Trophoblast cell (in vitro differentiated cells and primary cell): ENCODE measurements around the gene CETP.

ENCODE experiments used
- DNase-seq, 2 donors: peaks; one replicate each; pipeline ENCODE4 v3.0.0-alpha.2; 2016
- H2AFZ ChIP-seq: 2 replicates; pipeline ENCODE4 v1.6.1; 2013; ENCODE audit warnings: low read length, moderate library complexity, mild to moderate bottlenecking; ENCODE audit not compliant: insufficient read depth, poor library complexity
- H2AK5ac ChIP-seq: 2 replicates; pipeline ENCODE4 v1.6.1; 2013; ENCODE audit warnings: mild to moderate bottlenecking, low read length
- H2BK120ac ChIP-seq: 2 replicates; pipeline ENCODE4 v1.6.1; 2013; ENCODE audit warnings: low read length, mild to moderate bottlenecking, moderate library complexity; ENCODE audit not compliant: insufficient read depth, poor library complexity
- H2BK12ac ChIP-seq: 2 replicates; pipeline ENCODE4 v1.6.1; 2013; ENCODE audit warnings: mild to moderate bottlenecking, low read length, moderate library complexity
- H2BK5ac ChIP-seq: 2 replicates; pipeline ENCODE4 v1.6.1; 2013; ENCODE audit warnings: low read length, low read depth, moderate library complexity, mild to moderate bottlenecking; ENCODE audit not compliant: poor library complexity
- H3K14ac ChIP-seq: 2 replicates; pipeline ENCODE4 v1.6.1; 2013; ENCODE audit warnings: mild to moderate bottlenecking, low read length
- H3K18ac ChIP-seq: 2 replicates; pipeline ENCODE4 v1.6.1; 2013; ENCODE audit warnings: mild to moderate bottlenecking, low read length
- H3K23ac ChIP-seq: 2 replicates; pipeline ENCODE4 v1.6.1; 2013; ENCODE audit warnings: low read length
- H3K27ac ChIP-seq: 2 replicates; pipeline ENCODE4 v1.5.1; 2013; ENCODE audit warnings: low read depth, mild to moderate bottlenecking, inconsistent platforms, low read length, moderate library complexity
- H3K27me3 ChIP-seq: 2 replicates; pipeline ENCODE4 v1.6.1; 2013; ENCODE audit warnings: inconsistent platforms, mild to moderate bottlenecking, low read length, moderate library complexity; ENCODE audit not compliant: insufficient read depth
- H3K36me3 ChIP-seq, 2 experiments: 1 replicate in 1 of 2; 2 replicates in 1 of 2; pipeline ENCODE4 v1.6.1; 2013; ENCODE audit warnings: low read length in 2 of 2, mild to moderate bottlenecking in 2 of 2, moderate library complexity in 1 of 2; ENCODE audit not compliant: insufficient read depth in 2 of 2, control insufficient read depth in 1 of 2
- H3K4ac ChIP-seq: 2 replicates; pipeline ENCODE4 v1.6.1; 2013; ENCODE audit warnings: low read depth, mild to moderate bottlenecking, low read length, moderate library complexity
- H3K4me1 ChIP-seq, 2 experiments: 1 replicate in 1 of 2; 2 replicates in 1 of 2; pipeline ENCODE4 v1.6.1; 2013; ENCODE audit warnings: low read length in 2 of 2, mild to moderate bottlenecking in 2 of 2, moderate library complexity in 1 of 2; ENCODE audit not compliant: insufficient read depth in 2 of 2, control insufficient read depth in 1 of 2
- H3K4me2 ChIP-seq: 2 replicates; pipeline ENCODE4 v1.6.1; 2013; ENCODE audit warnings: inconsistent platforms, mild to moderate bottlenecking, low read length, moderate library complexity
- H3K4me3 ChIP-seq: 2 replicates; pipeline ENCODE4 v1.5.1; 2013; ENCODE audit warnings: mild to moderate bottlenecking, low read depth, low read length, inconsistent platforms
- H3K79me1 ChIP-seq: one replicate; pipeline ENCODE4 v1.6.1; 2013; ENCODE audit warnings: low read length
- H3K79me2 ChIP-seq: 2 replicates; pipeline ENCODE4 v1.6.1; 2013; ENCODE audit warnings: low read length, mild to moderate bottlenecking; ENCODE audit not compliant: control insufficient read depth, insufficient read depth, poor library complexity
- H3K9ac ChIP-seq: 2 replicates; pipeline ENCODE4 v1.6.1; 2013; ENCODE audit warnings: mild to moderate bottlenecking, low read length
- H3K9me3 ChIP-seq: 2 replicates; pipeline ENCODE4 v1.6.1; 2013; ENCODE audit warnings: low read depth, mild to moderate bottlenecking, control low read depth, inconsistent platforms, low read length; ENCODE audit not compliant: insufficient read depth
- H4K12ac ChIP-seq: 2 replicates; pipeline ENCODE4 v1.6.1; 2013; ENCODE audit warnings: low read depth, mild to moderate bottlenecking, low read length, moderate library complexity
- H4K8ac ChIP-seq: 2 replicates; pipeline ENCODE4 v1.6.1; 2013; ENCODE audit warnings: low read depth, mild to moderate bottlenecking, low read length, moderate library complexity
- H4K91ac ChIP-seq: one replicate; pipeline ENCODE4 v1.6.1; 2013; ENCODE audit warnings: low read depth, mild to moderate bottlenecking, low read length, moderate library complexity
- WGBS: extraction: QIAGEN DNeasy Blood & Tissue Kit; methylation state at CpG from one replicate; pipeline ENCODE4 v1.1.7; 2013; ENCODE audit warnings: missing lambda C conversion rate; ENCODE audit not compliant: insufficient read length, insufficient coverage; ENCODE audit errors: extremely low coverage; 5-methylcytosine and 5-hydroxymethylcytosine counted together

CETP gene

GRCh38 chr16:56987692-56988091 is 25.9 kb downstream of the CETP start:
- Histone ChIP-seq H3K27me3 (peaks cover 32% of the 10 kb centered on the region), H3K14ac (no peak overlapping the region), H3K18ac (no peak overlapping the region), H3K36me3 (no peaks in the 10 kb centered on the region), H4K8ac (no peak overlapping the region), H4K91ac (no peak overlapping the region), H3K4me3 (no peak overlapping the region), H2BK120ac (no peak overlapping the region), H2AK5ac (no peak overlapping the region), H3K4me1 (peaks cover 2 to 6% of the 10 kb centered on the region in 2 experiments), H3K9ac (no peak overlapping the region), H2BK5ac (no peak overlapping the region), H3K27ac (no peak overlapping the region), H3K9me3 (peaks cover 3% of the 10 kb centered on the region), H2AFZ (no peak overlapping the region), H4K12ac (no peak overlapping the region), H3K4me2 (no peak overlapping the region), H3K79me2 (no peaks in the 10 kb centered on the region), H3K79me1 (no peaks in the 10 kb centered on the region), H3K23ac (no peak overlapping the region), H3K4ac (no peak overlapping the region), H2BK12ac (no peak overlapping the region)
- DNase-seq, result no peak
- WGBS, result no CpG with 5 or more reads among the region's 2 CpGs

GRCh38 chr16:56988161-56988947 is 26.6 kb downstream of the CETP start:
- no peak overlapping the region for H3K4me2 ChIP-seq
- no peak overlapping the region for H3K27ac ChIP-seq
- no peak overlapping the region for H3K4me3 ChIP-seq
- H2BK120ac ChIP-seq, result no peak overlapping the region
- no peak overlapping the region for H4K91ac ChIP-seq
- peaks cover 32% of the 10 kb centered on the region for H3K27me3 ChIP-seq
- H3K9me3 ChIP-seq, result peaks cover 3% of the 10 kb centered on the region
- H3K36me3 ChIP-seq, result no peaks in the 10 kb centered on the region
- DNase-seq, result no peak
- no peak overlapping the region for H4K12ac ChIP-seq
- no peak overlapping the region for H2BK5ac ChIP-seq
- no CpG with 5 or more reads among the region's 6 CpGs for WGBS
- H4K8ac ChIP-seq, result no peak overlapping the region
- no peak overlapping the region for H2BK12ac ChIP-seq
- no peak overlapping the region for H2AFZ ChIP-seq
- H2AK5ac ChIP-seq, result no peak overlapping the region
- H3K4me1 ChIP-seq, result peaks cover 2 to 6% of the 10 kb centered on the region in 2 experiments
- H3K9ac ChIP-seq, result no peak overlapping the region
- H3K79me1 ChIP-seq, result no peaks in the 10 kb centered on the region
- no peak overlapping the region for H3K14ac ChIP-seq
- H3K4ac ChIP-seq, result no peak overlapping the region
- H3K23ac ChIP-seq, result no peak overlapping the region
- no peaks in the 10 kb centered on the region for H3K79me2 ChIP-seq
- H3K18ac ChIP-seq, result no peak overlapping the region

- Histone ChIP-seq H2BK120ac (no peak within 1 kb of the TSS), H3K18ac (no peak within 1 kb of the TSS), H4K8ac (no peak within 1 kb of the TSS), H3K4me1 (peaks cover 2 to 6% of the 10 kb centered on the region in 2 experiments), H2BK12ac (no peak within 1 kb of the TSS), H4K91ac (no peak within 1 kb of the TSS), H3K9me3 (peaks cover 3% of the 10 kb centered on the region), H3K27ac (no peak within 1 kb of the TSS), H2AK5ac (no peak within 1 kb of the TSS), H3K4me2 (peak within 1 kb of the TSS; percentile 79), H3K4me3 (peak within 1 kb of the TSS; percentile 45), H2BK5ac (no peak within 1 kb of the TSS), H2AFZ (no peak within 1 kb of the TSS), H3K79me2 (no peaks in the 10 kb centered on the region), H3K14ac (no peak within 1 kb of the TSS), H3K9ac (no peak within 1 kb of the TSS), H4K12ac (peak within 1 kb of the TSS; percentile 22), H3K23ac (no peak within 1 kb of the TSS), H3K27me3 (peaks cover 32% of the 10 kb centered on the region), H3K4ac (no peak within 1 kb of the TSS), H3K79me1 (no peaks in the 10 kb centered on the region), H3K36me3 (no peaks in the 10 kb centered on the region)
- DNase-seq, result peak; percentile 76 to 86
- WGBS, result no CpG with 5 or more reads among the region's 64 CpGs
Measured at GRCh38 chr16:56988948-56989945, 27.5 kb downstream of the CETP start, which contains the start of gene NLRC5. Gene NLRC5 (plus strand): TSS chr16:56989557. CDS start chr16:57020713, 31,156 bp downstream.

GRCh38 chr16:56989988-56990387 is 28.2 kb downstream of the CETP start:
- Histone ChIP-seq H3K4me2 (peak overlapping the region; percentile 79), H3K18ac (no peak overlapping the region), H3K4me1 (peaks cover 2 to 6% of the 10 kb centered on the region in 2 experiments), H4K91ac (no peak overlapping the region), H2BK5ac (no peak overlapping the region), H2BK120ac (no peak overlapping the region), H3K4ac (no peak overlapping the region), H2AFZ (no peak overlapping the region), H3K79me1 (no peaks in the 10 kb centered on the region), H3K23ac (no peak overlapping the region), H3K9ac (no peak overlapping the region), H3K4me3 (no peak overlapping the region), H3K27ac (no peak overlapping the region), H3K27me3 (peaks cover 32% of the 10 kb centered on the region), H3K9me3 (peaks cover 3% of the 10 kb centered on the region), H4K8ac (no peak overlapping the region), H2BK12ac (no peak overlapping the region), H2AK5ac (no peak overlapping the region), H3K36me3 (no peaks in the 10 kb centered on the region), H3K14ac (no peak overlapping the region), H4K12ac (no peak overlapping the region), H3K79me2 (no peaks in the 10 kb centered on the region)
- WGBS, result no CpG with 5 or more reads among the region's 7 CpGs
- peak in 1 of 2 donors; percentile 35 for DNase-seq
